Stimulated activated CD8-positive, alpha-beta memory T cell treated with anti-CD3 and anti-CD28 coated beads, Interleukin-7, amount 100 ng/mL, for 48 hours (primary cell): ENCODE data around the gene SUSD5.
"Not testable (repeated sequence)": the region's sequence is repeated elsewhere in the genome, so short reads cannot be mapped to it uniquely, and the experiment has no call there.

Experiments used
- DNase-seq, 2 donors: peaks; one replicate each; pipeline ENCODE4 v3.0.0-alpha.2; 2020; ENCODE audit warnings: low read depth in 1 of 2; ENCODE audit errors: extremely low read depth in 1 of 2

The SUSD5 gene

DNA sequence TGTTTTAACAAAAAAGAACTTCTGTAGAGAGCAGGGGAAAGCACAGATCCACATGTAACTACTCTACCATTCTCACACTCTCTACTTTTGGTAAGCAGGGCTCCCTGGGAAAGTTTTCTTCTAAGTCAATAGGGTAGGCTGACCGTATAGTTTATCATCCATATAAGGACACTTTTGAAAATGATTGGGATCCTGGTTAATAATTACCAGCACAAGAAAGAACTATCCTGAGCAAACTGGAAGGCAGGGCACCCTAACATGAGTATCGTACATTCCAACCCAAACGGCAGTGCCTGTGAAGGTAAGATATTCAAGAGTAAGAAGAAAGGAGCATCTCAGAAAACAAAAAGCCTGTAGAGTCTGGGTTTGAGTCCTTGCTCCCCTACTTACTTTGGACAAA, 22.1 kb downstream of the SUSD5 start:
- no peak for DNase-seq

DNA sequence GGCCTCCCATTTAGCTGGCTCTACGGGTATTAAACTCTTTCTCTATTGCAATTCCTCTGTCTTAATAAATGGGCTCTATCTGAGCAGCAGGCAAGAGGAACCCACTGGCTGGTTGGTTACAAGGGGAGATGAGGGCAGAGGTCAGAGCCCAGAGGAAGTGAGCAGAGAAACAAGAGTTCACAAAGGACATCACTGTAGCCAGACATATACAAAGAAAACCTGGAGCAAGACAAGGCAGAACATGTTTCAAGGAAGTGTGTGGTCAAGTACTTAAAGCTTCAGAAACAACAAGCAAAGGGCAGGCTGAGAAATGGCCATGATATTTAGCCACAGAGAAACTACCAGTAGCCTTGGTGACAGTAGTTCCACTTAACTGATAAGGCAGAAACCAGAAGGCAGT, 24.3 kb downstream of the SUSD5 start:
- DNase-seq, result no peak

DNA sequence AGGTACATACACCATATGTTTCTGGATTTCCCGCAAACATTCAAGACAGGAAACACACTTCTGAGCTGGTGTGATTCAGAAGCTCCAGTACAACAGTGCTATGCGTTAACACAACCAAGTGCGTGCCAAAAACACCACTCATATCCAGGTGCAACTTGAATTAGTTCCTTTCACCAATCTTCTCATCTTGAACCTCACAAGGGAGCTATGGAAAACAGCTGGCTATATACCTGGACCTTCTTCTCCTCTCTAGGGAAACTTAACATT, 31.3 kb downstream of the SUSD5 start:
- no peak for DNase-seq

DNA sequence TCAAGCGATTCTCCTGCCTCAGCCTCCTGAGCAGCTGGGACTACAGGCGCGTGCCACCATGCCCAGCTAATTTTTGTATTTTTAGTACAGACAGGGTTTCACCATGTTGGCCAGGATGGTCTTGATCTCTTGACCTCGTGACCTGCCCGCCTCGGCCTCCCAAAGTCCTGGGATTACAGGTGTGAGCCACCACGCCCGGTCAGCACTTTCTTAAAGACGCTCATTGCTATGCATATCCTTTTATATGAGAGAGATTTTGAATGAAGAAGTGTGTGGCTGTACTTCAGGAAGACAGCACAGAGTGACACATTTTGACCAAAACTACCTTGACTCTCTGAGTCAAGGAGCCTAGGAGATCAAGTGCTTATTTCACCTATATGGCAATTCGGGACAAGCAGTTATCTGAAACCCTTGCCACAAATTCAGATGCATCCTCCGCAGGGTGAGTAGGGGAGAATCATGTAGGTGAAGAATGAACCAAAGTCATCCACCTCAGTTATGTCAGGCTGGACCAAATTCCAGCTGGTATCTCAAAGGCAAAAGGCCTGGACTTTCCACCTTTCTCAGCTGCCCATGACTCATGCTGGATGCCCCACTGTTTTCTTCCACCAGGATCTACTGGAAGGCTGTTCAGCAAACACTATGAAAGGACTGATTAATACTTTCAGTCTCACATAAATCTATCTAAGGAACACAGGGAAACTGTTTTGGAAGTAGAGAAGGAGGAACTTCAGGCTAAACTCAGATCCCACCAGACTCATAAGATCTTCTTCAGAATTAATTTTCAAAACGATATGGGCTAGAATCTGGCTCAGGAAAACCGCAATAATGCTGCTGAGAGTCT, 31.9 kb downstream of the SUSD5 start:
- DNase-seq, result no peak

DNA sequence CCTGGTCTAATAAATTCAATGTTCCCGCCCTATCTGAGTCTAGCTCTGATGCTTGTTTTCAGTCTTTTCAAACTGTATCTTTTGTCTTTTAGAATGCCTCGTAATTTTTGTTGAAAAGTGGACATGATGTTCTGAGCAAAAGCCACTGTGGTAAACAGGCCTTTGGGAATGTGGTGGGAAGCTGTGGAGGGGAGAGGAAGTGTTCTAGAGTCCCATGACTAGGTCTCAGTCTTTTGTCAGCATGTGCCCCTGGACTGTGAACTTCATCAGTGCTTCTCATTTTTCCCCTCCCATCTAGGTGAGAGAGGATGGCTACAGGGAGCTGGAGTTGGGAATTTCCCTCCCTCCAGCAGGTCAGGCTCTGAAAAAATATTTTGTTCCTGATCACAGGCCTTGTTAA, 33.7 kb downstream of the SUSD5 start:
- no peak for DNase-seq

DNA sequence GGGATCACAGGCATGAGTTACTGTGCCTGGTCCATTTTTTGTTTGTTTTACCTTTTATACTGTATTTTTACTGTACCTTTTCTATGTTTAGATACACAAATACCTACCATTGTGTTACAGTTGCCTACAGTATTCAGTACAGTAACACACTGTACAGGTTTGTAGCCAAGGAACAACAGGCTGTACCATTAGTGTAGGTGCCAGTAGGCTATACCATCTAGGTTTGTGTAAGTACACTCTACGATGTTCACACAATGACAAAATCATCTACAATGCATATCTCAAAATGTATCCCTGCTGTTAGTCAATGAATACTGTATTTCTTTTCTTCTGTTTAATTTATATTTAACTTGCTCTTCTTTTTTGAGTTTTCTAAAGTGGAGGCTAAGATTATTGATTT, 37.0 kb downstream of the SUSD5 start:
- not testable (repeated sequence) for DNase-seq

DNA sequence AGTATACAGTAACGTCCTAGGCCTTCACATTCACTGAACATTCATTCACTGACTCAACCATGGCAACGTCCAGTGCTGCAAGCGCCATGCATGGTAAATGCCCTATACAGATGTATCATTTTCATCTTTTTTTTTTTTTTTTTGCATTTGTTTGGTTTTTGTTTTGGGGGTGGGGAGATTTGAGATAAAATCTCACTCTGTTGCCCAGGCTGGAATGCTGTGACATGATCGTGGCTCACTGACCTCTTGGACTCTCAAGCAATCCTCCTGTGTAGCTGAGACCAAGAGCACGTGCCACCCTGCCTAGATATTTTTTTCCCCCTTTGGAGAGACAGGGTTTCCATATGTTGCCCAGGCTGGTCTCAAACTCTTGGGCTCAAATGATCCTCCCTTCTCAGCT, 37.4 kb downstream of the SUSD5 start:
- no peak for DNase-seq

DNA sequence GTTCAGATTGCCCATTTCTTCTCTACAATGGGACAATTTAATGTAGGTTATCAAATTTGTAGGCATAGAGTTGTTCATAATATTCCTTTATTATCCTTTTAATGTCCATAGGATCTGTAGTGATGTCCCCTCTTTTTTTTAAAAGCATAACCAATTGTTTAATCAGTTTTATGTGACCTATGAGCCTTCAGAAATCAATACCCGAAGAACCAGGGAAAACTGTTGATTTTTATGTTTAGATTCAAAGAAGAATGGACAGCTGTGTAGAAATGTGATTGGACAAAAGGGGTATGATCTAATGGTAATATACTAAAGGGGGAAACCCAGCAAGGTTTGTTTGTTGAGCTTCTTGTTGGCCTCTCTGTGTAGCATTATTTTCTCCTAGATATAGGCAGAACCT, 39.5 kb downstream of the SUSD5 start:
- no peak for DNase-seq

DNA sequence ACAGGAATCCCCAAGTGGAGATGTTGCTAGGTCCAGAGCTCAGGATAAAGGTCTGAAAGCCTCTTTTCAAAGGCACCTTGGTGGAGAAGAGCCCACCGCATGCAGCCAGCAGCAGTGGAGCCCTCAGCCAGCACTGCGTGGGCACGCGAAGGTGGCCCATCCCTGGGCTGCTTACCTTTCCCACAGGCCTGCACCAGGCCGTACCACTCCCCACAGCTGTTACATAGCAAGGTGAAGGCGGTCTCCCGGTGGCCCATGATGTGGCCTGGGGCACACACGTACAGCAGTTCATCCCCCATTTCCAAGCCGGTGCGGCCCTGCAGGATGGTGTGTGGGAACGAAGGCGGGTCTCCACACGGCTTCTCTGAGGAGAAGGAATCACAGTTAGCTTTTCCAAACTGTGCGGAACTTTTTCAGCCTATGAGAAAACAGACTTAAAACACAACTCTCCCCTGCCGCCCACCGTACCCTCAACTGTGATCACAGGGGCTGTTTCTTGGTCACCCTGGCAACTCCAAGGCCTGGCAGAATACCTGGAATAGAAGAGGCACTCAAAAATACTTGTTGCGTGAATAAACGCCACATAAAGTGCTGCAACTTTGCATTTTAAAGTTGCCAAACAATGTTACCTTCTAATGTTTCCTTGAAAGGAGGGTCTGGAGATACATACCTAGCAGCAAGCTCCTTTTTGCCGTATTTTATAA, 43.7 kb downstream of the SUSD5 start:
- no peak for DNase-seq

DNA sequence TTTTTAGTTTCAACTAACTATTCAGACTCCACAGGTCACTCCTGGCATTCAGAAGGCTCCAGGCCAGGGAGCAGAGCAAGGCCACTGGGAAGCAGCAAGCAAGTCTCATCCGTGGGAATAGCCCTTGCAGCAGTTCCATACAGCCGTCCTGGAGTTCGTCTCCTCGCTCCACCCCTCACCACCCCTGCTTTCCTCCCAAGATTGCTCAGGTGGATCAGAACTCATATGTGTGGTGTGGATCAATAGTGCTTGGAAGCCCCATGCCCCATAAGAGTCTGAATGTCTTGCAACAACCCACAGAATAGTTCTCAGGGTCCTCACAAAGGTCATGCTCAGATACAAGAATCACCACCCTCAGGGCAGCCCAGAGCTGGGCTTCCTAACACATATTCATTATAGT, 44.5 kb downstream of the SUSD5 start:
- DNase-seq, result no peak

DNA sequence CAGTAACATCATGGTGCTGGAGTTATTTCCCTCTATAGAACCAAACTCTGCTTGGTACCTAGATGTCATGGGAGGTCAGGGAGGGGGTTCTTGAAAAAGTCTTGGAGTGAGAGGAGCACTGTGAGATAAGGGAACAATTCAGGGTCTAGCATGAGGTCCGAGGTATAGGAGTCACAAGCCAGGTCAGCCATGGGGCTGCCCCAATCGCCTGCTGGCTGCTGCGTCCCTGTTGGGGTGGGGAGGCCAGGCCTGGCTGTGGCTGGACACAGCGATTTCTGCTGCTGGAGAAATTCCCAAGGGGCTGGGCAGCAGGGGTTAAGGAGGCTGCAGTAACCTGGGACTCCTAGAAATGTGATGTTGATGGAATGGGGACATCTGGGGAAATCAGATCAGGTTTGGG, 44.9 kb downstream of the SUSD5 start:
- no peak for DNase-seq

DNA sequence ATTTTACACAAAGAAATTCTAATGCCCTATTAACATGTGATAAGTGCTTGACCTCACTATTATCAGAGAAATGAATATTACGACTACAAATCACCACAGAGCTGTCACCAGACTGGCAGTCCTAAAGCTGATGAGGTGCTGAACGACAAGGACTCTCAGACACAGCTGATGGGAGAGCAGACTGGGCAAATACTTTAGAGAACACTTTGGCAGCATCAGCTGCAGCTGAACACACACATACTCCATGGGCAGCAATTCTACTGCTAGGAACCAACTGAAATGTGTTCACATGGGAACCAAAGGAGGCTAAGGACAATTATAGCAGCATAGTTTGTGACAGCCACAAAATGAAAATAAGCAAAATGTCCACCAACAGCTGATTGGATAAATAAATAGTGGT, 45.5 kb downstream of the SUSD5 start:
- no peak for DNase-seq

DNA sequence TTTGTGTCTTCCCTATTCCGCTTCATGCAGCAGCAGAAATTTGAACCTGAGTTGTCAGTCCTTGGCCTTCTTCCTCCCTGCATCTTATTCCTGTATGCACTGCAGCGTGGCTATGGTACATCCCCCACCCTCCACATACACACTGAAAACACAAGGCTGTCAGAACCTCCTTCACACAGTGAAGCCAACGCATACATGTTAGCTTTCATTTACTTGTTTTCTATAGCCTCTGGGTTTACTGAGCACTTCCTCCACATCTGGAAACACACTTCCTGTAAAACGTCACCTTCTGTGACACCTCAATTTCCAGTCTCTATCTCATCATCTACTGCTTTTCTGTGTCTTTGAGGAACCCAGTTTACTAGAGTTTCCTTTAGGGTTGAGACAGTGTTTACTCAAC, 47.0 kb downstream of the SUSD5 start:
- no peak for DNase-seq

DNA sequence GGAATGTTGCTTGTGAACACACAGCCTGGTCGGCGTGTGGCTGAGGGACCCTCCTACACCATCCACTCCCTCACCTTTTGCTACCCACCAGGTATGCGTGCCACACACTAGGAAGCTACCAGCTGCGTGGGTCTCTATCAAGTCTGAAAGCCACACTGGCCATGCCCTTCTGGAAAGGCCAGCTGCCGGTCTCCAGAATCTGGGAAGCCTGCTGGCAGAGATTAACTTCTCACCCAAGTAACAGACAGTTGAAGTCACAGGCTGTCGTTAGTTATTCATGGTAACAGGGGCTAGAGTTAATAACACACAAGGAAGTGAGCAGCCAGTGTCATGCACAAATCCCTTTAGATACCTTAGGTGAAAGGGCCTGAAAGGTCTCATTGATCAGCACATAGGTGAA, 48.1 kb downstream of the SUSD5 start:
- DNase-seq, result no peak

DNA sequence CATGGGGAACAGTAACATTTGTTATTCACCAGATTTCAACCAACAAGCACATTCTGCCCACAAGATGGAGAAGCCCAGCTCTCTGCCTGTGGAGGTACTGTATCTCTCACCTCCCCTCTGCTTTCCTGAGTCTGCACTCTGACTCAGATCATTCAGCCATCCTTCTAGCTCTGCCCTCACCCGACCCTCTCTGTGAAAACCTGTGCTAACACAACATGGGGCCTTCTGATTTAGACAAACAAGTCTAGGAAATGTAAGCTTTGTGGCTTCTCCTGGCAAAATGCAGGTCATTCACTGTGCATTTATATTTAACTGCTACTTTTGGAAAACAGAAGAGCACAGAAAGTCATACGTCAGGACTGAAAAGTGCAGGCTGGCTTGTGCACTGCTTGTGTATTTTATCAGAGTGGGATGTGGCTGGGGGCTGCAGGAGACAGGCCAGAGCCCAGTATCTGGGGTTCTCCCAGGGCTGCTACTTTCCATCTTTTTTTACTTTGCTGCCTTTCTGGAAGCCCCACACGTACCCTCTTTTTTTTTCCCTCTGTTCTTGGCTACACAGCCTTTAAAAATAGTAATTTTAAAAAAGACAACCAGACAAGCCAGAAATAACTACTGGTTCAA, 50.8 kb downstream of the SUSD5 start:
- DNase-seq, result no peak

DNA sequence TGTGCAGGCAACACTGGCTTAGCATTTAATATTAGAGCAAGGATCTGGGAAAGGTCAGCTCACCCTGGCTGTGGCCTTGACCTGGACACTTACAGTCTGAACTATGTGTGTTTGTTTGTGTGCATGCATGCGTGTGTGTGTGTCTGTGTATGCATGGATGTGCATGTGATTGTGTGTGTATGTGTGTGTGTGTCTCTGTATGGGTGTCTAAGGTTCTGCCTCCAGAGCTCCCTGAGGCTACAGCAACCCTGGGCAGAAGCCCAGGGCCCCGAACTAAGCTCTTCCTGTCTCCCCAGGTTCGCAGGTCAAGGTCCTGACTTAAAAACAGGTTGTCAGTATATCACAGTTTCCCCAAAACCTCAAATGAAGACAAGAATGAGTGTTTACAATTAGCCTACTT, 51.3 kb downstream of the SUSD5 start:
- DNase-seq, result no peak

DNA sequence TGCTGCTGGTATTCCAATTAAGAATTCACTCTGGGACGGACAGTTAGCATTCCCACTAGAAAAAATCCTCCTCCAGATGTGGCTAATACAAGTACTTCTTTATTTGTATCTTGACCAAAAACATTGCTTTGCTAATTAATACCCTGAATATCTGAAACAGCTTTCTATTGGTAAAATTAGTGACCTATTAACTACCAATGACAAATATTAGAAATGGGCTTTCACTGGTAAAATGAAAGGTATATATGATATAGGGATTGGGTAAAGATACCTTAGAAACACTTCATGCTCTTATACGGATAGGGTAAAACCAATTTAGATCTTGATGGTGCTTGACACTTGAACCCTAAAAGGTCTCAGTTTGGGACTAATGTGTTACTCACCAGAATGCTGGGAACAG, 52.5 kb downstream of the SUSD5 start:
- no peak for DNase-seq

DNA sequence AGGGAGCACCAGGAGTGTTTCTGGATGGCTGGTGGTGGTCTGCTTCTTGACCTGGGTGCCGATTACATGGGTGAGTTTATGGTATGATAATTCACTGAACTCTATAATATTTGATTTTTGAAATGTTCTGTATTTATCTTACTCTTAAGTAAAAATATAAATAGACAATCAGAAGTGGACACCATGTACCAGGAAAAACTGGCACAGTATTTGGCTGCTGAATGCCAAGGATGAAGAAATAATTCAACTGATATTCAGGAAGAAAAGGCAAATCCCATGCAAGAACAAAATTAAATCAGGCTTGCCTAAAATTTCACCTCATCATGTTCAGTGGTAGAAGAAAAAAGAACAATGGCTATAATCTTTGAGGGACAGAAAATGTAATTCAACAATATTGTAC, 53.2 kb downstream of the SUSD5 start:
- no peak for DNase-seq

DNA sequence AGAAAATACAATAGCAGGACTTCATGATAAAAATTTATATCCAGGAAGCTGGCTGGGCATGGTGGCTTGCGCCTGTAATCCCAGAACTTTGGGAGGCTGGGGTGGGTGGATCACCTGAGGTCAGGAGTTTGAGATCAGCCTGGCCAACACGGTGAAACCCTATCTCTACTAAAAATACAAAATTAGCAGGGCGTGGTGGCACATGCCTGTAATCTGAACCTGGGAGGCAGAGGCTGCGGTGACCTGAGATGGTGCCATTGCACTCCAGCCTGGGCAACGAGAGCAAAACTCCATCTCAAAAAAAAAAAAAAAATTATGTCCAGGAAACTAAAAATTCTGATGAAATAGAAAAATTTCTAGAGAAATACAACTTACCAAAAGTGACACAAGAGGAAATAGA, 56.0 kb downstream of the SUSD5 start:
- DNase-seq, result not testable (repeated sequence)

DNA sequence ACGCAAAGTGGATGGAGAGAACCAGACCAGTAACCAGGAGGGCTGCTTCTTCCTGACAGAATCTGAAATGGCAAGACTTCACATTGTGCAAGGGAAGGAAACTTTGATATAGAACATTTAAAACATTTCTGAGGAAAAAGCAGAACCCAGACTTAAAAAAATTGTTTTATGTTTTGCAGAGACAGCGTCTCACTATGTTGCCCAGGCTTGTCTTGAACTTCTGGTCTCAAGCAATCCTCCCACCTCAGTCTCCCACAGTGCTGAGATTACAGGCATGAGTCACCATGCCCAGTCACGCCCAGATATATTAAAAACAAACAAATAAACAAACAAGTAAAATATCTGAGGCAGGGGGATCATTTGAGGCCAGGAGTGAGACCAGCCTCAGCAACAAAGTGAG, 58.6 kb downstream of the SUSD5 start:
- DNase-seq, result no peak

DNA sequence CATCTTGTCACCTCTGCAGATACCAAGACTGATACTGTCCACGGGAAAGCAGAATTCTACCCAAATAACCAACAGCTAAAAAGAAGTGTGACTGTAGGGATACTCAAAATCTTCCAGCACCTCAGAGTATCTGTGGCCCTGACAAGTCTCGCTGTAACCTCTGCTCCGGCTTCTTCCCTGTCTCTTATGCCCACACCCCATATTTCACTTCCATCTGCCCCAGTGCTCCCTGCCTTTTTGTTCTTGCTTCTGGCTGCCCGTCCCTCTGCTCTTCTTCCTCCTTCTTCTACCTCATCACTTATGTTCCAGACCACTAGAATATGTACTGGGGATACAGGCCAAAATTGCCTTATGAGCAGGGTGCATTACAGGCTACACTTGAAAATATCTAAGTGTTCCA, 59.4 kb downstream of the SUSD5 start:
- DNase-seq, result no peak

DNA sequence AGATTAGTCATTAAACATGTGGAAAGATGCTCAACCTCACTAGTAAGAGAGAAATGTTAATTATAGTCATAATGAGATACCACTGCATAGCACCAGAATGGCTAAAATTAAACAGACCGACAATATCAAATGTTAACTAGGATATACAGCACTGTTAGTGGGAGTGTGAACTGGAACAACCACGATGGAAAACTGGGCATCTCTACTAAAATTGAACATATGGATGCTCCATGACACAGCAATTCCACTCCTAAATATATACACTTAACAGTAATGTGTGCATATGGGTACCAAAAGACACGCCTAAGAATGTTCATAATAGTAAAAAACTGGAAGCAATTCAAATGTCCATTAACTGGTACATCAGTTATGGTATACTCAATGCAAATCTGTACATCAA, 63.3 kb downstream of the SUSD5 start:
- DNase-seq, result no peak
